ENCODE measurements around the gene RNF169. TPM values are rescaled to one million over a fixed set of nuclear protein-coding genes. Genes with fewer than 3 reads are reported as not detected.
A peak's percentile ranks its signal among the peaks of the same experiment; 100 is the strongest.

Gene RNF169, protein sequence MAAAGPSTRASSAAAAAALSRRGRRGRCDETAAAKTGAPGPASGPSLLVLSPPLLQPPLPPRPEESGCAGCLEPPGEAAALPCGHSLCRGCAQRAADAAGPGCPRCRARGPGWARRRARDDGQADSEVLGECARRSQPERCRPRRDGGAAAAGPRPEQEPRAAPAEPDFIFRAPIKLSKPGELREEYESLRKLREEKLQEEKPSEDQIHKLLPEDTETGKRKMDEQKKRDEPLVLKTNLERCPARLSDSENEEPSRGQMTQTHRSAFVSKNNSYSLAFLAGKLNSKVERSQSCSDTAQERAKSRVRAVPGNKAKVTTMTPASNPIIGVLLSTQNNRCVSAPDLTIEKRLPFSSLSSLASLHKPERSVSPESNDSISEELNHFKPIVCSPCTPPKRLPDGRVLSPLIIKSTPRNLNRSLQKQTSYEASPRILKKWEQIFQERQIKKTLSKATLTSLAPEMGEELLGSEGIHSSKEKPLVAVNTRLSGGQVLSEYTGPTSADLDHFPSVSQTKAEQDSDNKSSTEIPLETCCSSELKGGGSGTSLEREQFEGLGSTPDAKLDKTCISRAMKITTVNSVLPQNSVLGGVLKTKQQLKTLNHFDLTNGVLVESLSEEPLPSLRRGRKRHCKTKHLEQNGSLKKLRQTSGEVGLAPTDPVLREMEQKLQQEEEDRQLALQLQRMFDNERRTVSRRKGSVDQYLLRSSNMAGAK
- total RNA-seq = 10 to 100 TPM; 10.6 to 10.7 TPM

DNA sequence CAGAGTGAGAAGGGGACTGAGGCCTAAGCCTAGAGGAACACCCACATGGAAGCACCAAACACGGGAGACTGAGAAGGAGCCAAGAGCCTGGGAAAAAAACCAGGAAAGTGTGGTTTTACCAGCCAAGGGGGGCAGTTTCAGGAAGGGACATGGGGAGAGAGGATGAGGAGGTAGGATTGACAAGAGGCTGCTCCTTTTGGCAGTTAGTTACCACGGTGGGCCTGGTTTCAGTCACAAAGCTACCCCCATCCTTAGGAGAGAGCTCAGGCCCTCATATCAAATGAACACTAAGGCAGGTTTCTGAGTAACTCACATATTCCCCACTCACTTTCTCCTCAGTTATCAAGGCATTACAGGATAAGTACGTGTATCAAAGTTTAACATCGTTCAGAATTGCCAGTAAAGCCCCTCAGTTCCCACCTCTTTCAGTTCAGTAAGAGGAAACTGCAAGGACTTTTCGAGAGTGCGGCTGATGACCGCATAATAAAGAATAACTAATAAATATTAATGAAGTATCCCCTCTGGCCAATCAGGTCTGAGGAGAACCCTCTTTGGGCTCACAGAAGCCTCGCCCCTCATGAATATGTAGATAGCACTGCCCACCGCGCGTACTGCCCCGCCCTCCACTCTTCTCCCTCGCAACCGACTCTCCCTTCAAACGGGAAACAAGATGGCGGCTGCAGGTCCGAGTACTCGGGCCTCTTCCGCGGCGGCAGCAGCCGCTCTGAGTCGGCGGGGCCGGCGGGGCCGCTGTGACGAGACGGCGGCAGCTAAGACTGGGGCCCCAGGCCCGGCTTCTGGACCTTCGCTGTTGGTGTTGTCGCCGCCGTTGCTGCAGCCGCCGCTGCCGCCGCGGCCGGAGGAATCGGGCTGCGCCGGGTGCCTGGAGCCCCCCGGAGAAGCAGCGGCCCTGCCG is at the start of gene RNF169:
Gene RNF169, plus strand, starts transcription at position 639 of the 916 bp plus-strand sequence. Its CDS starts 32 bp downstream, at position 671.
- no peaks in the 10 kb centered on the region for H3K36me3 ChIP-seq
- no peak for TF ChIP-seq CTCF (IDR thresholded peaks at IDR 0.05)

DNA sequence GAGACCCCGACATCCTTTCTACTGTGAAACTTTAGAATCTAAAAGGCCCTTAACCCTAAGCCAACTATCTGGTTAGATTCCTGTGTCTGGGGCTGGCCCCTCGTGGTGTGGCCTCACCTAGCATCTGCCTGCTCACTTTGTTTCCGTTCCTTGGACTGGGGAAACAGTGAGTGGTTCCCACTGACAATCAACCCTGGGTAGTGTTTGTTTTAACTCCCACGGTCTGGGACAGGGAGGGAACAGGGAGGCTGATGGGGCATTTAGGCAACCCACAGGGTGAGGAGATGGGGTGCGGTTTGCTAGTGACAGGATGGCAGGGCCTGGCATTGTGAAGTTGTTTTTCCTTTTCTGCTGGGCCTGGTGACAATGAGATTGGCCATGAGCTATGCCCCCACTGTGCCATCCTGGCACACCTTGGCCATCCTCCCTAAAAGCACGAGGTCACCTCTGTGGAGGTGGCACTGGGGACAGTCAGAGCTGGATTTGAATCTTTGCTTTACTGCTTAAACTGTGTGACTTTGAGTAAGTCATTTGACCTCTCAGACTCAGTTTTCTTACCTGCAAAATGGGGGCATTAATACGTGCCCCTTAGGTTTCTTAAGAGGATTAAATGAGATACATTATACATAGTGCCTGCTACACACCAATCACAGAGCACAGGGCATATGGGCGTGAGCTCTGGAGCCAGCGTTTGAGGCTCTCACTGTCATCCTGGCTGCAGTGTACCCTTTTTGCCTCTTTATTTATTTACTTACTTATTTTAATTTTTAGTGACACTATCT is 48.8 kb upstream of the RNF169 start:
- Histone ChIP-seq H3K27me3 (no peaks in the 10 kb centered on the region), H3K4me1 (peaks cover 0 to 23% of the 10 kb centered on the region in 2 donors), H3K9me3 (no peaks in the 10 kb centered on the region), H3K4me3 (no peak overlapping the region), H3K36me3 (no peaks in the 10 kb centered on the region), H3K27ac (no peak overlapping the region)
- DNase-seq (ENCODE audit: low spot score) = no peak
- no peak for TF ChIP-seq CTCF (IDR thresholded peaks at IDR 0.05)

More for the DNA sequence above, at the start of gene RNF169:
- DNase-seq (ENCODE audit: low spot score) = peak; percentile 97
- Histone ChIP-seq H3K4me1 (peaks cover 0 to 31% of the 10 kb centered on the region in 2 donors), H3K4me3 (peak within 1 kb of the TSS; percentile 86 to 99), H3K27me3 (no peaks in the 10 kb centered on the region), H3K9me3 (no peaks in the 10 kb centered on the region), H3K27ac (peak within 1 kb of the TSS; percentile 91 to 92)

- H3K4me3 ChIP-seq = no peak overlapping the region
- no peak for TF ChIP-seq CTCF (IDR thresholded peaks at IDR 0.05)
- no peaks in the 10 kb centered on the region for H3K9me3 ChIP-seq
- no peak overlapping the region for H3K27ac ChIP-seq
- DNase-seq (ENCODE audit: low spot score) = no peak
- peaks cover 0 to 17% of the 10 kb centered on the region in 2 donors for H3K4me1 ChIP-seq
- H3K27me3 ChIP-seq = no peaks in the 10 kb centered on the region
- no peaks in the 10 kb centered on the region for H3K36me3 ChIP-seq
These were observed 47.3 kb upstream of the RNF169 start for GRCh38 chr11:74701351-74701750.

GRCh38 chr11:74702383-74703007 is 46.2 kb upstream of the RNF169 start:
- H3K27me3 ChIP-seq = no peaks in the 10 kb centered on the region
- peaks cover 0 to 5% of the 10 kb centered on the region in 2 donors for H3K4me1 ChIP-seq
- H3K4me3 ChIP-seq = no peak overlapping the region
- no peak overlapping the region for H3K27ac ChIP-seq
- peak; percentile 78 for DNase-seq (ENCODE audit: low spot score)
- no peaks in the 10 kb centered on the region for H3K9me3 ChIP-seq
- peak; percentile 79 to 90 for TF ChIP-seq CTCF (IDR thresholded peaks at IDR 0.05)
- no peaks in the 10 kb centered on the region for H3K36me3 ChIP-seq
